MCF 10A (cell line): ENCODE results near the gene MAD1L1. TPM values are rescaled to one million over a fixed set of nuclear protein-coding genes. Genes with fewer than 3 reads are reported as not detected.

Experiments
- BruUV-seq: library from RNA; stranded (reverse); fragments of 400-500 nt; replicated peaks from 2 replicates; lab custom pipeline; 2021; lab: Mats Ljungman, UMichigan
- CTCF ChIA-PET: fragments of 300-600 bp; sonication (Branson Sonifier 250); formaldehyde crosslinking; extraction: SDS; loops from one replicate; lab custom pipeline; 2021; ENCODE audit warnings: antibody characterized with exemption, inconsistent platforms; lab: Yijun Ruan, JAX
- POLR2A ChIA-PET: fragments of 300-600, 350-650 bp; sonication (Branson Sonifier 250); formaldehyde crosslinking; extraction: SDS; loops from one replicate; lab custom pipeline; 2020; ENCODE audit warnings: antibody characterized with exemption, inconsistent platforms; lab: Yijun Ruan, JAX
- DNase-seq: peaks from one replicate; pipeline ENCODE4 v3.0.0-alpha.2; 2018; ENCODE audit not compliant: unreplicated experiment
- H3K27ac Mint-ChIP-seq: one replicate; pipeline ENCODE4 v1.8.0; 2022; ENCODE audit warnings: mild to moderate bottlenecking, low read depth, mixed read lengths; ENCODE audit not compliant: unreplicated experiment
- H3K27me3 Mint-ChIP-seq: one replicate; pipeline ENCODE4 v1.8.0; 2022; ENCODE audit warnings: mixed read lengths; ENCODE audit not compliant: insufficient read depth, unreplicated experiment
- H3K36me3 Mint-ChIP-seq: one replicate; pipeline ENCODE4 v1.8.0; 2022; ENCODE audit warnings: mild to moderate bottlenecking, moderate library complexity, mixed read lengths; ENCODE audit not compliant: insufficient read depth, unreplicated experiment
- H3K4me1 Mint-ChIP-seq: one replicate; pipeline ENCODE4 v1.8.0; 2022; ENCODE audit warnings: mixed read lengths; ENCODE audit not compliant: insufficient read depth, unreplicated experiment
- H3K4me3 Mint-ChIP-seq: one replicate; pipeline ENCODE4 v1.8.0; 2022; ENCODE audit warnings: mild to moderate bottlenecking, moderate library complexity, mixed read lengths; ENCODE audit not compliant: unreplicated experiment
- H3K9me3 Mint-ChIP-seq: one replicate; pipeline ENCODE4 v1.8.0; 2022; ENCODE audit warnings: mixed read lengths; ENCODE audit not compliant: unreplicated experiment
- CTCF ChIP-seq: fragments of 200-600 bp; IDR thresholded peaks from one replicate; pipeline ENCODE4 v1.8.0; 2022; ENCODE audit warnings: antibody characterized with exemption, mild to moderate bottlenecking; ENCODE audit not compliant: unreplicated experiment
- intact Hi-C: fragments of 100-400 bp; cut with micrococcal nuclease; formaldehyde crosslinking; loops from 2 replicates; pipeline ENCODE4 v1.14.1; 2022
- microRNA-seq: library from miRNA; unstranded; fragments of <30 nt; microRNA quantifications from one replicate; pipeline ENCODE4 v1.2.0, GENCODE V29; 2022
- total RNA-seq: library from RNA; stranded (reverse); gene quantifications from 2 replicates; pipeline ENCODE4 v1.2.3, GENCODE V29; 2022

Gene MAD1L1
- total RNA-seq, 1 experiment from 2014 or later: 25.2 TPM

GRCh38 chr7:1769286-1770200 is 463.2 kb downstream of the MAD1L1 start:
- H3K27ac Mint-ChIP-seq: no peak overlapping the region
- intact Hi-C loops: no loop called here
- no peaks in the 10 kb centered on the region for H3K9me3 Mint-ChIP-seq
- H3K4me1 Mint-ChIP-seq: no peaks in the 10 kb centered on the region
- DNase-seq: no peak
- no peak for TF ChIP-seq CTCF
- BruUV-seq: no TSS peak
- H3K36me3 Mint-ChIP-seq: no peaks in the 10 kb centered on the region
- ChIA-PET CTCF (no interaction called here), POLR2A (no interaction called here)
- H3K27me3 Mint-ChIP-seq: peaks cover 9% of the 10 kb centered on the region
- no peak overlapping the region for H3K4me3 Mint-ChIP-seq

- Mint-ChIP-seq H3K4me1 (no peaks in the 10 kb centered on the region), H3K27me3 (peaks cover 9% of the 10 kb centered on the region), H3K9me3 (no peaks in the 10 kb centered on the region), H3K36me3 (no peaks in the 10 kb centered on the region), H3K27ac (no peak overlapping the region), H3K4me3 (no peak overlapping the region)
- intact Hi-C loops: no loop called here
- TF ChIP-seq CTCF: no peak
- BruUV-seq: no TSS peak
- POLR2A ChIA-PET: no interaction called here
- peak; percentile 2 for DNase-seq
- CTCF ChIA-PET: no interaction called here
These were observed 463.9 kb downstream of the MAD1L1 start for GRCh38 chr7:1768832-1769231.

GRCh38 chr7:1767524-1767923 is 465.2 kb downstream of the MAD1L1 start:
- H3K36me3 Mint-ChIP-seq: no peaks in the 10 kb centered on the region
- H3K9me3 Mint-ChIP-seq: no peaks in the 10 kb centered on the region
- no peaks in the 10 kb centered on the region for H3K4me1 Mint-ChIP-seq
- DNase-seq: no peak
- no peak for TF ChIP-seq CTCF
- H3K27ac Mint-ChIP-seq: no peak overlapping the region
- H3K4me3 Mint-ChIP-seq: no peak overlapping the region
- ChIA-PET CTCF (no interaction called here), POLR2A (no interaction called here)
- BruUV-seq: no TSS peak
- intact Hi-C loops: no loop called here
- H3K27me3 Mint-ChIP-seq: peaks cover 9% of the 10 kb centered on the region

Small RNA genes within 50 kb of the gene (microRNA-seq; reads per million reads assigned to microRNA genes)
- 0.40 reads per million for gene MIR4655
- gene MIR6836: 1.2 reads per million

Other genes starting within 250 kb of the MAD1L1 start
- 26.9 and 32.1 TPM in 2 replicates for gene MRM2, start 9.3 kb upstream of the MAD1L1 start, total RNA-seq
- 20.3 and 27.2 TPM in 2 replicates for gene NUDT1, start 9.3 kb upstream of the MAD1L1 start, total RNA-seq
- 31.0 and 31.2 TPM in 2 replicates for gene SNX8, start 81.5 kb upstream of the MAD1L1 start, total RNA-seq
- 258 and 290 TPM in 2 replicates for gene EIF3B, start 121.9 kb upstream of the MAD1L1 start, total RNA-seq
- 9.8 and 9.9 TPM in 2 replicates for gene CHST12, start 170.7 kb upstream of the MAD1L1 start, total RNA-seq
- not detected in 2 replicates for gene GRIFIN, start 243.5 kb upstream of the MAD1L1 start, total RNA-seq